ENCODE data around the gene SCN9A. TPM values are rescaled to one million over a fixed set of nuclear protein-coding genes. Genes with fewer than 3 reads are reported as not detected.
"Not testable (repeated sequence)": the region's sequence is repeated elsewhere in the genome, so short reads cannot be mapped to it uniquely, and the experiment has no call there.

SCN9A gene
- total RNA-seq, 2 donors from 2014 or later = 1.8 to 6.4 TPM

GRCh38 chr2:166209367-166209766 is 166.4 kb downstream of the SCN9A start:
- intact Hi-C loops (cut with DNase I); ATAC-seq; DNase-seq: not testable (repeated sequence)

GRCh38 chr2:166206153-166206552 is 169.6 kb downstream of the SCN9A start:
- ATAC-seq; intact Hi-C loops (cut with DNase I); DNase-seq: not testable (repeated sequence)

GRCh38 chr2:166202778-166203177 is 173.0 kb downstream of the SCN9A start:
- intact Hi-C loops (cut with DNase I) = no loop called here
- no peak for ATAC-seq
- DNase-seq = no peak

- DNase-seq (no peak), ATAC-seq (no peak)
- intact Hi-C loops (cut with DNase I) = no loop called here
Measured at GRCh38 chr2:166197446-166197845, 178.3 kb downstream of the SCN9A start.

GRCh38 chr2:166193407-166193806 is 182.3 kb downstream of the SCN9A start:
- ATAC-seq (no peak), DNase-seq (no peak)
- intact Hi-C loops (cut with DNase I) = no loop called here

GRCh38 chr2:166188084-166188483 is 187.7 kb downstream of the SCN9A start:
- ATAC-seq (no peak), DNase-seq (no peak)
- intact Hi-C loops (cut with DNase I) = no loop called here

GRCh38 chr2:166184789-166185188 is 191.0 kb downstream of the SCN9A start:
- ATAC-seq (no peak), DNase-seq (no peak)
- intact Hi-C loops (cut with DNase I) = no loop called here

GRCh38 chr2:166181813-166182154 is 194.0 kb downstream of the SCN9A start:
- ATAC-seq = no peak
- no peak for DNase-seq
- intact Hi-C loops (cut with DNase I) = no loop called here

- peak; percentile 47 to 53 for ATAC-seq
- peak; percentile 26 for DNase-seq
- intact Hi-C loops (cut with DNase I) = no loop called here
Measured at GRCh38 chr2:166180951-166181812, 194.6 kb downstream of the SCN9A start.

- DNase-seq = no peak
- intact Hi-C loops (cut with DNase I) = no loop called here
- no peak for ATAC-seq
Measured at GRCh38 chr2:166179201-166179600, 196.5 kb downstream of the SCN9A start.

- intact Hi-C loops (cut with DNase I) = no loop called here
- ATAC-seq (no peak), DNase-seq (no peak)
Measured at GRCh38 chr2:166173263-166173662, 202.5 kb downstream of the SCN9A start.

GRCh38 chr2:166171216-166171615 is 204.5 kb downstream of the SCN9A start:
- ATAC-seq = no peak
- intact Hi-C loops (cut with DNase I) = no loop called here
- no peak for DNase-seq

- ATAC-seq (no peak), DNase-seq (no peak)
- intact Hi-C loops (cut with DNase I) = no loop called here
Measured at GRCh38 chr2:166170356-166170755, 205.4 kb downstream of the SCN9A start.

GRCh38 chr2:166167449-166167848 is 208.3 kb downstream of the SCN9A start:
- DNase-seq (no peak), ATAC-seq (no peak)
- intact Hi-C loops (cut with DNase I) = no loop called here

- intact Hi-C loops (cut with DNase I) = no loop called here
- DNase-seq (no peak), ATAC-seq (no peak)
Measured at GRCh38 chr2:166163775-166164174, 212.0 kb downstream of the SCN9A start.

- no peak for DNase-seq
- intact Hi-C loops (cut with DNase I) = no loop called here
- no peak for ATAC-seq
Measured at GRCh38 chr2:166158546-166158945, 217.2 kb downstream of the SCN9A start.

- DNase-seq (no peak), ATAC-seq (no peak)
- intact Hi-C loops (cut with DNase I) = no loop called here
Measured at GRCh38 chr2:166157578-166157977, 218.2 kb downstream of the SCN9A start.

- intact Hi-C loops (cut with DNase I) = no loop called here
- DNase-seq = no peak
- no peak for ATAC-seq
Measured at GRCh38 chr2:166156985-166157490, 218.7 kb downstream of the SCN9A start.

GRCh38 chr2:166155589-166155988 is 220.2 kb downstream of the SCN9A start:
- intact Hi-C loops (cut with DNase I) = no loop called here
- ATAC-seq (no peak), DNase-seq (no peak)

GRCh38 chr2:166154685-166155338 is 220.9 kb downstream of the SCN9A start:
- no peak for ATAC-seq
- DNase-seq = no peak
- intact Hi-C loops (cut with DNase I) = no loop called here

- intact Hi-C loops (cut with DNase I) = no loop called here
- DNase-seq (no peak), ATAC-seq (no peak)
Measured at GRCh38 chr2:166152064-166152463, 223.7 kb downstream of the SCN9A start.

All from left cardiac atrium (tissue), 4 donors.